Lung (tissue), 12 donors: Measurements from ENCODE around the gene ZER1. TPM values are rescaled to one million over a fixed set of nuclear protein-coding genes. Genes with fewer than 3 reads are reported as not detected.

ENCODE experiments used
- ATAC-seq: fragments of 200-7000 bp; cut with Tn5 transposase; one replicate; pipeline ENCODE4 v1.9.1; 2020; ENCODE audit warnings: moderate number of reproducible peaks; ENCODE audit not compliant: insufficient read depth, low FRiP score
- DNase-seq, 3 donors: peaks; one replicate each; pipeline ENCODE4 v3.0.0-alpha.2; 2013 to 2017
- H3K27ac ChIP-seq, 2 donors: one replicate each; pipeline ENCODE4 v1.5.1; 2013; ENCODE audit warnings: mild to moderate bottlenecking in 2 of 2, moderate library complexity in 2 of 2, control low read depth in 1 of 2, inconsistent platforms in 1 of 2, low read depth in 1 of 2, low read length in 1 of 2
- H3K27me3 ChIP-seq, 3 donors: one replicate each; pipeline ENCODE4 v1.5.1; 2013; ENCODE audit warnings: low read length in 2 of 3; ENCODE audit not compliant: control insufficient read depth in 3 of 3, insufficient read depth in 3 of 3
- H3K36me3 ChIP-seq, 4 donors: one replicate each; pipeline ENCODE4 v1.5.1; 2013; ENCODE audit warnings: low read length in 4 of 4, mild to moderate bottlenecking in 1 of 4, moderate library complexity in 1 of 4; ENCODE audit not compliant: control insufficient read depth in 4 of 4, insufficient read depth in 4 of 4
- H3K4me1 ChIP-seq, 5 donors: one replicate each; pipeline ENCODE4 v1.5.1; 2013; ENCODE audit warnings: low read length in 5 of 5, mild to moderate bottlenecking in 2 of 5, moderate library complexity in 1 of 5; ENCODE audit not compliant: control insufficient read depth in 5 of 5, insufficient read depth in 5 of 5
- H3K4me3 ChIP-seq: one replicate; pipeline ENCODE4 v1.5.1; 2013; ENCODE audit warnings: mild to moderate bottlenecking, control low read depth, moderate library complexity
- H3K9ac ChIP-seq, 2 donors: one replicate each; pipeline ENCODE4 v1.5.1; 2013; ENCODE audit warnings: low read length in 2 of 2, control low read depth in 1 of 2; ENCODE audit not compliant: insufficient read depth in 1 of 2
- H3K9me3 ChIP-seq, 4 donors: one replicate each; pipeline ENCODE4 v1.5.1; 2013; ENCODE audit warnings: low read length in 3 of 4, mild to moderate bottlenecking in 1 of 4, moderate library complexity in 1 of 4; ENCODE audit not compliant: control insufficient read depth in 4 of 4, insufficient read depth in 3 of 4
- WGBS, 2 donors: extraction: QIAGEN DNeasy Blood & Tissue Kit; methylation state at CpG; one replicate each; pipeline ENCODE4 v1.1.7; 2013; 5-methylcytosine and 5-hydroxymethylcytosine counted together
- polyA plus RNA-seq, 2 donors: library from polyadenylated mRNA; stranded (reverse); fragments of 200-250 nt; gene quantifications; one replicate each; pipeline ENCODE4 v1.2.1, GENCODE V29; 2013
- total RNA-seq, 2 donors: library from RNA; depleted of rRNA in 1 of 2; stranded (reverse); fragments of >200 nt in 1 of 2; gene quantifications; one replicate each; pipeline ENCODE4 v1.2.1, GENCODE V29; 2014 to 2021
- TF ChIP-seq, protein P1 (sequence below): IDR thresholded peaks from 2 replicates; pipeline ENCODE4 v1.5.1; 2012; ENCODE audit warnings: mild to moderate bottlenecking; ENCODE audit errors: control extremely low read depth, extremely low read depth
- donor health status: control.
- donor health status: control.
- donor health status: Bipolar disorder and iron deficiency.
- donor health status: healthy.
- donor health status: DM: yes; HTN: yes; CAD: no.

ZER1 gene
- total and polyA plus RNA-seq, 4 donors: 17.6 to 39.0 (median 28.4) TPM

DNA sequence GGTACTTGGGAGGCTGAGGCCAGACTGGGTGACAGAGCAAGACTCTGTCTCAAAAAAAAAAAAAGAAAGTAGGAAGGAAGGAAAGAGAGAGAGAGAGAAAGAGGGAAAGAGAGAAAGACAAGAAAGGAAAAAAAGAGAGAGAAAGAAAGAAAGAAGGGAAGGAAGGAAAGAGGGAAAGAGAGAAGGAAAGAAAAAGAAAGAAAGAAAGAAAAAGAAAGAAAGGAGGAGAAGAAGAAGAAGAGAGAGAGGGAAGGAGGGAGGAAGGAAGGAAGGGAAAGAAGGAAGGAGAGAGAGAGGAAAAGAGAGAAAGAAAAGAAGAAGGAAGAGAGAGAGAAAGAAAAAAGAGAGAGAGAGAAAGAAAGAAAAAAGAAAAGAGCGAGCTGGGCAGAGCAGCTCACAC is 3.1 kb upstream of the ZER1 start:
- ATAC-seq: no peak
- DNase-seq: no peak
- no peak overlapping the region for H3K27ac ChIP-seq
- no peaks in the 10 kb centered on the region for H3K36me3 ChIP-seq
- no peak overlapping the region for H3K4me3 ChIP-seq
- TF ChIP-seq, protein P1, sequence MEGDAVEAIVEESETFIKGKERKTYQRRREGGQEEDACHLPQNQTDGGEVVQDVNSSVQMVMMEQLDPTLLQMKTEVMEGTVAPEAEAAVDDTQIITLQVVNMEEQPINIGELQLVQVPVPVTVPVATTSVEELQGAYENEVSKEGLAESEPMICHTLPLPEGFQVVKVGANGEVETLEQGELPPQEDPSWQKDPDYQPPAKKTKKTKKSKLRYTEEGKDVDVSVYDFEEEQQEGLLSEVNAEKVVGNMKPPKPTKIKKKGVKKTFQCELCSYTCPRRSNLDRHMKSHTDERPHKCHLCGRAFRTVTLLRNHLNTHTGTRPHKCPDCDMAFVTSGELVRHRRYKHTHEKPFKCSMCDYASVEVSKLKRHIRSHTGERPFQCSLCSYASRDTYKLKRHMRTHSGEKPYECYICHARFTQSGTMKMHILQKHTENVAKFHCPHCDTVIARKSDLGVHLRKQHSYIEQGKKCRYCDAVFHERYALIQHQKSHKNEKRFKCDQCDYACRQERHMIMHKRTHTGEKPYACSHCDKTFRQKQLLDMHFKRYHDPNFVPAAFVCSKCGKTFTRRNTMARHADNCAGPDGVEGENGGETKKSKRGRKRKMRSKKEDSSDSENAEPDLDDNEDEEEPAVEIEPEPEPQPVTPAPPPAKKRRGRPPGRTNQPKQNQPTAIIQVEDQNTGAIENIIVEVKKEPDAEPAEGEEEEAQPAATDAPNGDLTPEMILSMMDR: no peak
- WGBS, 2 donors: 86 to 88% methylated on average over 1 of the region's 1 CpG
- H3K27me3 ChIP-seq: no peaks in the 10 kb centered on the region
- H3K9ac ChIP-seq: no peak overlapping the region
- H3K9me3 ChIP-seq: no peaks in the 10 kb centered on the region
- peaks cover 0 to 8% (median 5%) of the 10 kb centered on the region in 5 donors for H3K4me1 ChIP-seq

DNA sequence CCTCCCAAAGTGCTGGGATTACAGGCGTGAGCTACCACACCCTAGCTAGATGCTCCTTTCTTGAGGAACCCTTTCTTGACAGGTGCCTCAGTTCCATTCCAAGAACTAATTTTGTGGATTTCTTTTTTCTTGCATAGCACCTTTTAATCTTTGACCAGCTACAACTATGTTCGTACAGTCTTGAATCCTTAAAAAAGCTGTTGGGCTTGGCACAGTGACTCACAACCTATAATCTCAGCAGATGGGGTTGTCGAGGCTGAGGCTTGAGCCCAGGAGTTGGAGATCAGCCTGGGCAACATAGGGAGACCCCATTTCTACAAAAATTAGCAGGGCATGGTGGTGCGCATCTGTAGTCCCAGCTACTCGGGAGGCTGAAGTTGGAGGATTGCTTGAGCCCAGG is 1.3 kb upstream of the ZER1 start:
- H3K4me1 ChIP-seq: peaks cover 3 to 8% (median 5%) of the 10 kb centered on the region in 5 donors
- no peak overlapping the region for H3K4me3 ChIP-seq
- H3K9ac ChIP-seq: no peak overlapping the region
- TF ChIP-seq, protein P1: no peak
- DNase-seq: no peak
- H3K27me3 ChIP-seq: no peaks in the 10 kb centered on the region
- no peaks in the 10 kb centered on the region for H3K9me3 ChIP-seq
- WGBS, 2 donors: 88 to 91% methylated on average over 5 of the region's 5 CpGs
- ATAC-seq: no peak
- H3K27ac ChIP-seq: no peak overlapping the region
- H3K36me3 ChIP-seq: no peaks in the 10 kb centered on the region

DNA sequence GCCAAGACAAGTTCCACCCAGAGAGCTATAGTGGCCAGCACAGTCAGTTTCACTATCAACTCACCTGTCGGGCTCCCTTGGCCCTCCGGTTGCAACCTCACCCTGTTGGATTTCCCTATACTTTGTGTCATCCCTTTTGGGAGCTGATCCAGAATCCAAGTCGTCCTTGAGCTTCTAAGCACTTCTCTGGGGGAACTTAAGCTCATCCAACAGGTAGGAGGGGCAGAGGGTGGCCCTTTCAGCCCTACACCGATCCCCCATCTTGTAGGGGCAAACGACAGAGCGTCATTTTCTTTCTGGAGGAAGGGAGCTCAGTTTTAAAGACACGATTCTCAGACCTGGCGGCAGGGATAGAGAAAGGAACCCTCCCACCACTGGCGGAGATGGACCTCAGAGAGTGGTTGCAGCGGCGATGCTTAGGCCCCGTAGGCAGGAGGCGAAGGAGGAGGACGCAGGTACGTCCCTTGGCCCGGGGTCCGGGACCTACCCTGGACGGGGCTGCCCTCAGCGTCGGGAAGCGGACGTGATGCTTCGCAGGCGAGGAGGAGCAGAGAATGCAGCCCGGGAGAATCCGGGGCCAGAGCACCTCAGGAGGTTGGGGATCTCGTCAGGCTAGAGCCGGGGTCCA is 519 bp downstream of the ZER1 start:
- peak in 1 of 3 donors; percentile 18 for DNase-seq
- Histone ChIP-seq H3K27ac (peak overlapping the region; percentile 85 to 96), H3K9me3 (no peaks in the 10 kb centered on the region), H3K27me3 (no peaks in the 10 kb centered on the region), H3K9ac (peak overlapping the region; percentile 91 to 93), H3K4me1 (peaks cover 3 to 8% (median 5%) of the 10 kb centered on the region in 5 donors), H3K4me3 (peak overlapping the region; percentile 93), H3K36me3 (peaks cover 0 to 4% (median 0%) of the 10 kb centered on the region in 4 donors)
- TF ChIP-seq, protein P1: no peak
- WGBS, 2 donors: 1% methylated on average over 28 of the region's 28 CpGs
- peak; percentile 10 for ATAC-seq
